Measurements from ENCODE around the gene COPS2.

Gene COPS2

GRCh38 chr15:49155834-49156627, 632 bp upstream of the COPS2 start:
- DNase-seq, result no peak

DNA sequence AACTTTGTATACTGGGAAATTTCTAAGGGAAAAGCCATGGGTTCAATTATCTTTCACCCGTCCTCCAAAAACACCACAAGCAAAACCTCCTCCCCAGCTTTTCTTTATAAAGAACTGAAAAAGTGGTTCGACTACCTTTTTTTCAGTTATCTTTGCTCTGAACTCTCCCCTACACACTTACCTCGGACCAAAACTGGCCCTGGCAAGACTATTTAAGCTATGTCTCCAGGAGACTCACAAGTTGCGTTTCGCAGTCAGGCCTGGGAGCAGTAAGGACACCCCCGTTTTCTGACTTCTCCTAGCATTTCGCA, 645 bp downstream of the COPS2 start:
- DNase-seq, result no peak

- no peak for DNase-seq
Measured at GRCh38 chr15:49154359-49154758, 1.0 kb downstream of the COPS2 start.

DNA sequence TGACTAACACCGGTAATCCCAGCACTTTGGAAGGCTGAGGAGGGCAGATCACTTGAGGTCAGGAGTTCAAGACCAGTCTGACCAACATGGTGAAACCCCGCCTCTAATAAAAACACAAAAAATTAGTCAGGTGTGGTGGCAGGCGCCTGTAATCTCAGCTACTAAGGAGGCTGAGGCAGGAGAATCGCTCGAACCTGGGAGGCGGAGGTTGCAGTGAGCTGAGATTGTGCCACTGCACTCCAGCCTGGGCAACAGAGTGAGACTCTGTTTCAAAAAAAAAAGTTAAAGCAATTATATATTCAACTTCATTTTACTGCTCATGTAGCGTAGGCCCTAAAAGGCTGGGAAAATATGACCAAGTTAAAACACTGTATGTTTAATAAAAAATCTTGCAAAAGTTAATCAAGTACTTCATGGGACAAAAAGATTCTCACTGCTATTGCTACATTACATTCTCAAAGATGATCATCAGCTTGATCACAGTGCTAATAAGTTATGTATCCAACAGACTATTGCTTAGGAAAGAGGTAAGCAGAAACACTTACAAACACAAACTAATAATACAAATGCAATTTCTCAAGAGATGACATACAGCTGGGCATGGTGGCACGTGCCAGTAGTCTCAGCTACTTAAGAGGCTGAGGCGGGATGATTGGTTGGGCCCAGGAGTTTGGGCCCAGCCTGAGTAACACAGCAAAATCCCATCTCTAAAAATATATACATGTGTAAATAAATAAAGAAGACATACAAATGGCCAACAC, 2.7 kb downstream of the COPS2 start:
- no peak for DNase-seq

GRCh38 chr15:49151831-49152230, 3.6 kb downstream of the COPS2 start:
- DNase-seq, result no peak

- DNase-seq, result no peak
Measured at GRCh38 chr15:49148727-49149126, 6.7 kb downstream of the COPS2 start.

- DNase-seq, result no peak
Measured at GRCh38 chr15:49148298-49148697, 7.1 kb downstream of the COPS2 start.

DNA sequence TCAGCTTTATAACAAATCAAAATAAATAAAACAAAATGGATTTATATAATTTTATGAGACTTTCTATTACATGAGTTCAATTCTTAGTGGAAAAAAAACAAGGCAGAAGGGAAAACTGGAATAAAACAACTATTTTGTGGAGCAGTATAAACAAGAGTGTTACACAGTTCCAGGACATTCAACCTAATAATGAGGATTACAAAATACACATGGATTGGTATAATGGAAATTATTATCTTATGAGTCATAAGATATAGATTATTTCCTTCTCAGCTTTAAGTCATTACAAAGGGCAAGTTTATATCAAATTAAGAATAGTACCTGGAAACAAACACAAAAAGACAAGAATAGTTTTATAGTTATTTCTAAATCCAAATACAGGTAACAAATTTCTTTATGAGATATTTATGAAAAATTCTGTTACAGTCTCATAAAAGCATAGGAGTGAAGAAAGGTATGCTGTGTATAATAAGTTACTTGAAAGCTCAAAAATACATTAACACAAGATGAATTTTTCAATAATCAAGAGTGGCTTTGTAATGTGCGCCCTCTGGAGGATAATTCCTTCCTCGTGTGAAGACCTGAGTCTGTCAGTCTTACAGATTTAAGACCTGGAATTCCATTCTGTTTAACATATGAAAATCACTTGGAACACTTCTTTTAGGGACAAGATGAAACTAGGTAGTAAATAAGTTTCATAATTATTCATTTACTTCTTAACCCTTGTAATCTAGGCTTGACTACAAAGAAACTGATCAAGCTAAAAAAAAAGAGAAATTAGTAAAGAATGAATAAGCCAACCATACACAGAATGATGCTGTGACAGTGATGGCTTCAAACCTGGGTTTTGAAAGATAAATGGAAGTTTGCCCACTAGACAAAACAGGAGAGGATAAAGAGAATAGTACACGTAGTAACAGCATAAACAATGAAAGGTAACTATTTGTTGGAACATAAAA, 9.5 kb downstream of the COPS2 start:
- DNase-seq, result peak; percentile 38

DNA sequence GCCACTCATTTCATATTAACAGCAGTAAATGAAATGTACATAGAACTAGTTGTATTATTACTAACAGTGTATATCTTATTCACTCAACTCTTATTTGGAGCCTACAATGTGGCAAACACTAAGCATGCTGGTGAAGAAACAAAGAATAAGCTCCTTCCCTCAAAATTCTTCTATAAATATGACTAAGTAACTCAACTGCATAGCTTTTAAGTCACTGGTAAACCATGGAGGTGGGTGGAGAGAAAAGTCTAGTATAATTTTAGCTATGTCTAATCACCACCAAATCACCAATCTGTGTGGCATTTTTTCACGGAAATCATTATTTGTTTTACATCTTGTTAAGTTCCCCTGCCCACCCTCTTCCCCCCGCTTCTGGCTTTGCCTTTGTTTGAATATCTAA, 17.5 kb downstream of the COPS2 start:
- no peak for DNase-seq

DNA sequence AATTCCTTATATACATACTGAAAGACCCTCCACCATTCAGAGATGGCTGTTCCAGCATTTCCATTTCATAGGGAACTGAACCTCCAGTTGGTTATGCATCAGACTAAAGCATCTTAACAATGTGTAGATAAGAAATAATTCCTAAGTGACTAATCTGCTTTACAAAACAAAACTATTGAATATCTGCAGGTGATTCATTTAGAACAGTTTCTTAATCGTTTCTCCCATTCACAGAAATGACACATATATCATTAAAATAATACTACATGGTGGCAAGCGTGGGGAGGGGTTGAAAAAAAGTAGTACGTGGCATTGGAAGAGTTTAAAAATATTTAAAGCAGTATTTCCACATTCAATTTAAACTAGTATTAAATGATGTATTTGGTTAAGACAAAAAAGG, 19.5 kb downstream of the COPS2 start:
- DNase-seq, result no peak

GRCh38 chr15:49135342-49135857, 20.0 kb downstream of the COPS2 start:
- no peak for DNase-seq

DNA sequence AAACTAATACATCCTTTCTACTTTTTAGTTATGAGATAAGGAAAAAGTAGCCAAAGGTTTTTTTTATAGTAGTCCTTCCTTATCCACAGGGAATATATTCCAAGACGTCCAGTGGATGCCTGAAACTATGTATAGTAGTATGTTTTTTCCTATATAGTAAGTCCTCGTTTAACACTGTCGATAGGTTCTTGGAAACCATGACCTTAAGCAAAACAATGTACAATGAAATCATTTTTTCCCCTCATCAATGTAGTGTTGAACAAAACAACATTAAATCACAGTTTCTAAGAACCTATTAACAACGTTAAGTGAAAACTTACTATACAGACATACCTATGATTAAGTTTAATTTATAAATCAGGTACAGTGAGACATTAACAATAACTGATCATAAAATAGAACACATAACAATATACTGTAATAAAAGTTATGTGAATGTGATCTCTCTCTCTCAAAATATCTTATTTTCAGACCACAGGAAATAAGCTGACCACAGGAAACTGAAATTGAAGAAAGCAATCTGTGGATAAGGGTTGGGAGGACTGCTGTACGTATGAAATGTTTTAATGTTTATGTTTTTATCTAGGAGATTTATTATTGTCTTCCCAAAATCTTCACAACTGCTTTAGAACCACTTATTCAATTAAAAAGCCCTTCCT, 20.6 kb downstream of the COPS2 start:
- no peak for DNase-seq

GRCh38 chr15:49131403-49131802, 24.0 kb downstream of the COPS2 start:
- DNase-seq, result no peak

GRCh38 chr15:49124371-49124770, 31.0 kb downstream of the COPS2 start:
- DNase-seq, result no peak

DNA sequence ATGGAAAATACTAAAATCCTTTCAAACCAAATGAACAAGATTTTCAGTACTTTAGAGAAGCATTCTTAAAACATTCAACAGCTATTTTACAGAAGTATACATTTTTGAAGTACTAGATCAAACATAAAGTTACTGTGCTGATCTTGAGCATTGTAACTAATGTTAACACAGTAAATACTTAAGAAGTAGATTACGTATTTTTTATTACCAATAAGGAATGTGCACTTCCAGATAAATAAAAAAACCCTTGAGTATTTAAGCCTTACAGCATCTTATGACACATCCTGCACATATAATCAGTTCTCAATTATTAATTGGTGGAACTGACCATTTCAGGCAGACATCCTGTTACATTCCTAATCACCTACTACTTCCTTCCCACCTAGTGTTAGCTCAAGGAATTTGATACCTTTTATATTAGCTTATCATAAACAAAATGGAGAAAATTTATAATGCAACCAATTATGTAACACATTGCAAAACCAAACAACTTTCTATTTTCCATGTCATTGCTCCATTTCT, 32.8 kb downstream of the COPS2 start:
- DNase-seq, result no peak

GRCh38 chr15:49121901-49122300, 33.5 kb downstream of the COPS2 start:
- DNase-seq, result no peak

GRCh38 chr15:49120832-49121231, 34.6 kb downstream of the COPS2 start:
- no peak for DNase-seq

- DNase-seq, result no peak
Measured at GRCh38 chr15:49116108-49116857, 39.1 kb downstream of the COPS2 start.

DNA sequence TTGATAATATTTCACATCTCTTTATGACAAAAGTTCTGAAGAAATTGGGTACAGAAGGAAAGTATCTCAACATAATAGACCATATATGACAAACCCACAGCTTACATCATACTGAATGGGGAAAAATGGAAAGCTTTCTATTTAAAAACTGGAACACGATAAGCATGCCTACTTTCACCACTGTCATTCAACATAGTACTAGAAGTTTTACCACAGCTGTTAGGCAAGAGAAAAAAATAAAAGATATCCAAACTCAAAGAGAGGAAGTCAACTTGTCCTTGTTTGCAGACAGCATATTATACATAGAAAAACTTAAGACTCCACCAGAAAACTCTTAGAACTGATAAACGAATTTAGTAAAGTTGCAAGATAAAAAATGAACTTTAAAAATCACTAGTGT, 40.3 kb downstream of the COPS2 start:
- no peak for DNase-seq

- DNase-seq, result no peak
Measured at GRCh38 chr15:49110158-49110944, 45.0 kb downstream of the COPS2 start.

GRCh38 chr15:49103002-49103401, 52.4 kb downstream of the COPS2 start:
- DNase-seq, result no peak
